GM21786 (cell line): ENCODE data around the gene DCC.
"Not testable (repeated sequence)": the region's sequence is repeated elsewhere in the genome, so short reads cannot be mapped to it uniquely, and the experiment has no call there.

ENCODE experiments used
- ATAC-seq: cut with Tn5 transposase; IDR thresholded peaks from one replicate; pipeline ENCODE4 v1.9.1; 2021; ENCODE audit not compliant: unreplicated experiment

DCC gene

GRCh38 chr18:53467756-53468155, 1127.8 kb downstream of the DCC start:
- ATAC-seq = no peak

- not testable (repeated sequence) for ATAC-seq
Measured at GRCh38 chr18:53468173-53468572, 1128.2 kb downstream of the DCC start.

- ATAC-seq = no peak
Measured at GRCh38 chr18:53472546-53472945, 1132.5 kb downstream of the DCC start.

GRCh38 chr18:53478155-53478554, 1138.2 kb downstream of the DCC start:
- no peak for ATAC-seq

GRCh38 chr18:53486296-53486695, 1146.3 kb downstream of the DCC start:
- ATAC-seq = no peak

GRCh38 chr18:53489266-53489665, 1149.3 kb downstream of the DCC start:
- ATAC-seq = no peak

- ATAC-seq = no peak
Measured at GRCh38 chr18:53490019-53490418, 1150.0 kb downstream of the DCC start.

- ATAC-seq = no peak
Measured at GRCh38 chr18:53496028-53496427, 1156.0 kb downstream of the DCC start.

GRCh38 chr18:53503914-53504441, 1164.0 kb downstream of the DCC start:
- ATAC-seq = no peak

GRCh38 chr18:53508529-53508928, 1168.5 kb downstream of the DCC start:
- no peak for ATAC-seq

GRCh38 chr18:53509886-53510285, 1169.9 kb downstream of the DCC start:
- ATAC-seq = no peak

GRCh38 chr18:53511725-53512124, 1171.7 kb downstream of the DCC start:
- not testable (repeated sequence) for ATAC-seq

- no peak for ATAC-seq
Measured at GRCh38 chr18:53521068-53521467, 1181.1 kb downstream of the DCC start.

GRCh38 chr18:53526101-53526870, 1186.3 kb downstream of the DCC start:
- no peak for ATAC-seq

GRCh38 chr18:53527365-53527764, 1187.4 kb downstream of the DCC start:
- ATAC-seq = no peak

- no peak for ATAC-seq
Measured at GRCh38 chr18:53531187-53531586, 1191.2 kb downstream of the DCC start.

- no peak for ATAC-seq
Measured at GRCh38 chr18:53531896-53532295, 1191.9 kb downstream of the DCC start.

- ATAC-seq = no peak
Measured at GRCh38 chr18:53534203-53534602, 1194.2 kb downstream of the DCC start.

- ATAC-seq = no peak
Measured at GRCh38 chr18:53534695-53535094, 1194.7 kb downstream of the DCC start.

- no peak for ATAC-seq
Measured at GRCh38 chr18:53536908-53537307, 1196.9 kb downstream of the DCC start.

- ATAC-seq = no peak
Measured at GRCh38 chr18:53541924-53542323, 1201.9 kb downstream of the DCC start.

GRCh38 chr18:53543711-53544110, 1203.7 kb downstream of the DCC start:
- ATAC-seq = no peak

GRCh38 chr18:53544917-53545316, 1204.9 kb downstream of the DCC start:
- ATAC-seq = no peak
